Endodermal cell (in vitro differentiated cells): Measurements from ENCODE around the gene AP5S1. TPM values are rescaled to one million over a fixed set of nuclear protein-coding genes. Genes with fewer than 3 reads are reported as not detected.
"Not testable (repeated sequence)": the region's sequence is repeated elsewhere in the genome, so short reads cannot be mapped to it uniquely, and the experiment has no call there.

Experiments used
- DNase-seq: peaks from one replicate; pipeline ENCODE4 v3.0.0-alpha.2; 2017
- H3K27ac ChIP-seq: 2 replicates; pipeline ENCODE4 v1.5.1; 2013; ENCODE audit warnings: mild to moderate bottlenecking, low read depth, low read length, moderate library complexity
- H3K27me3 ChIP-seq: 2 replicates; pipeline ENCODE4 v1.6.1; 2013; ENCODE audit warnings: mild to moderate bottlenecking, low read length, moderate library complexity; ENCODE audit not compliant: insufficient read depth, control insufficient read depth, poor library complexity, severe bottlenecking
- H3K36me3 ChIP-seq: 2 replicates; pipeline ENCODE4 v1.7.0; 2013; ENCODE audit warnings: mild to moderate bottlenecking, low read length, moderate library complexity; ENCODE audit not compliant: control insufficient read depth, insufficient read depth
- H3K4me1 ChIP-seq: one replicate; pipeline ENCODE4 v1.7.0; 2013; ENCODE audit warnings: low read length; ENCODE audit not compliant: control insufficient read depth, insufficient read depth
- H3K4me3 ChIP-seq: 2 replicates; pipeline ENCODE4 v1.5.1; 2013; ENCODE audit warnings: mild to moderate bottlenecking, low read length, moderate library complexity
- H3K9ac ChIP-seq: 2 replicates; pipeline ENCODE4 v1.6.1; 2013; ENCODE audit warnings: mild to moderate bottlenecking, low read length, moderate library complexity; ENCODE audit not compliant: poor library complexity, severe bottlenecking; ENCODE audit errors: extremely low read depth
- H3K9me3 ChIP-seq: 2 replicates; pipeline ENCODE4 v1.6.1; 2013; ENCODE audit warnings: mild to moderate bottlenecking, low read length, moderate library complexity; ENCODE audit not compliant: control insufficient read depth
- H3K27ac Mint-ChIP-seq: 2 replicates; pipeline ENCODE4 v1.8.0; 2020; ENCODE audit warnings: mixed read lengths
- H3K27me3 Mint-ChIP-seq: 2 replicates; pipeline ENCODE4 v1.8.0; 2021; ENCODE audit warnings: mild to moderate bottlenecking, mixed read lengths; ENCODE audit not compliant: insufficient read depth
- H3K36me3 Mint-ChIP-seq: 2 replicates; pipeline ENCODE4 v1.8.0; 2020; ENCODE audit warnings: low read depth, mixed read lengths
- H3K4me1 Mint-ChIP-seq: 2 replicates; pipeline ENCODE4 v1.8.0; 2020; ENCODE audit warnings: mixed read lengths
- H3K4me3 Mint-ChIP-seq: 2 replicates; pipeline ENCODE4 v1.8.0; 2020; ENCODE audit warnings: mild to moderate bottlenecking, moderate library complexity, mixed read lengths
- H3K9me3 Mint-ChIP-seq: 2 replicates; pipeline ENCODE4 v1.8.0; 2020; ENCODE audit warnings: mild to moderate bottlenecking, mixed read lengths
- CTCF ChIP-seq: fragments of 200-600 bp; sonication (generic); conservative IDR thresholded peaks from 2 replicates; pipeline ENCODE4 v1.5.0; 2021; ENCODE audit warnings: antibody characterized with exemption, mild to moderate bottlenecking
- WGBS, 2 experiments: methylation state at CpG; one replicate each; pipeline versions ENCODE4 v1.1.5 to v1.1.7; 2013; ENCODE audit warnings: missing lambda C conversion rate in 2 of 2, mixed read lengths in 1 of 2; ENCODE audit not compliant: insufficient coverage in 1 of 2, insufficient read length in 1 of 2; 5-methylcytosine and 5-hydroxymethylcytosine counted together
- total RNA-seq, 2 donors: library from RNA; stranded (reverse); fragmentation: NEBNext Ultra II Directional in 1 of 2; extraction: Animal tissue kit (Norgen Biotek cat#: 25700) in 1 of 2; gene quantifications; 2 replicates in 1 of 2; 3 replicates in 1 of 2; pipeline ENCODE4 v1.2.1, GENCODE V29; 2021

Gene AP5S1
- total RNA-seq, 2 donors from 2014 or later, result 5.1 to 6.1 TPM

DNA sequence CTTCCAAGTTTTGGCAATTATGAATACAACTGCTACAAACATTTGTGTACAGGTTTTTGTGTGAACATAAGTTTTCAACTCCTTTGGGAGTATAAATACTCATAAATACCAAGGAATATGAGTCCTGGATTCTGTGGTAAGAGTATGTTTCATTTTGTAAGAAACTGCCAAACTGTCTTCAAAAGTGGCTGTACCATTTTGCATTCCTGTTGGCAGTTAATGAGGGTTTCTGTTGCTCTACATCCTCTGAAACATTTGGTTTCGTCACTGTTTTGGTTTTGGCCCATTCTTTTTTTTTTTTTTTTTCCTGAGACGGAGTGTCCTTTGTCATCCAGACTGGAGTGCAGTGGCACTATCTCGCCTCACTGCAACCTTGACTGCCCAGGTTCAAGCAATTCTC is 8.5 kb downstream of the AP5S1 start:
- no peaks in the 10 kb centered on the region for H3K9me3 Mint-ChIP-seq
- no peak overlapping the region for H3K27ac ChIP-seq
- peaks cover 5% of the 10 kb centered on the region for H3K36me3 ChIP-seq
- peaks cover 3% of the 10 kb centered on the region for H3K4me1 Mint-ChIP-seq
- H3K27ac Mint-ChIP-seq, result no peak overlapping the region
- no peak overlapping the region for H3K4me3 ChIP-seq
- no peak overlapping the region for H3K4me3 Mint-ChIP-seq
- no peaks in the 10 kb centered on the region for H3K27me3 ChIP-seq
- no peak for DNase-seq
- TF ChIP-seq CTCF, result no peak
- no peaks in the 10 kb centered on the region for H3K9me3 ChIP-seq
- 77 to 90% methylated on average over 3 of the region's 3 CpGs for WGBS, 2 experiments
- H3K9ac ChIP-seq, result no peak overlapping the region
- no peaks in the 10 kb centered on the region for H3K4me1 ChIP-seq
- H3K27me3 Mint-ChIP-seq, result no peaks in the 10 kb centered on the region
- H3K36me3 Mint-ChIP-seq, result peaks cover 15% of the 10 kb centered on the region

GRCh38 chr20:3829891-3830290 is 9.5 kb downstream of the AP5S1 start:
- not testable (repeated sequence) for DNase-seq, H3K9me3 Mint-ChIP-seq, H3K27ac Mint-ChIP-seq, H3K9ac ChIP-seq, H3K4me3 Mint-ChIP-seq, H3K4me1 Mint-ChIP-seq, H3K27me3 Mint-ChIP-seq, H3K4me3 ChIP-seq, H3K4me1 ChIP-seq, H3K9me3 ChIP-seq, H3K27me3 ChIP-seq, H3K36me3 ChIP-seq, H3K27ac ChIP-seq
- WGBS, 2 experiments, result 90 to 100% methylated on average over 2 to 5 of the region's 5 CpGs
- peaks cover 15% of the 10 kb centered on the region for H3K36me3 Mint-ChIP-seq

DNA sequence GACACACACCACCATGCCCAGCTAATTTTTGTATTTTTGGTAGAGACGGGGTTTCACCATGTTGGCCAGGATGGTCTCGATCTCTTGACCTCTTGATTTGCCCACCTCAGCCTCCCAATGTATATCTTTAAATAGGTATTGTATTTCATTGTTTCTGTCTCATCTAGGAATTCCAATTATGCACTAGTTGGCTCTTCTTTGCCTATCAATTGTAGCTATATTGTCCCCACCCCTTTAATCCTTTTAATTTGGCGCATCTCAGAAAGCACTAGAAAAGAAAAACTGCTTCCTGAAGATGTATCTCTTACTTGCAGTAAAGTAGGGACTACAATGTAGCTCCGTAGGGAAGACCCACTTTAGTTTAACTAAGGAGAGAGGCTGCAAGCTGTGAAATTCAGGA is 15.8 kb downstream of the AP5S1 start:
- Histone ChIP-seq H3K4me1 (peaks cover 8% of the 10 kb centered on the region), H3K27ac (no peak overlapping the region), H3K9me3 (no peaks in the 10 kb centered on the region), H3K9ac (no peak overlapping the region), H3K4me3 (no peak overlapping the region), H3K36me3 (no peaks in the 10 kb centered on the region), H3K27me3 (no peaks in the 10 kb centered on the region)
- no peaks in the 10 kb centered on the region for H3K27me3 Mint-ChIP-seq
- peaks cover 7% of the 10 kb centered on the region for H3K36me3 Mint-ChIP-seq
- TF ChIP-seq CTCF, result no peak
- WGBS, 2 experiments, result 95% methylated on average over 2 to 4 of the region's 4 CpGs
- no peak overlapping the region for H3K4me3 Mint-ChIP-seq
- no peaks in the 10 kb centered on the region for H3K9me3 Mint-ChIP-seq
- peaks cover 6% of the 10 kb centered on the region for H3K4me1 Mint-ChIP-seq
- no peak overlapping the region for H3K27ac Mint-ChIP-seq
- DNase-seq, result no peak

- WGBS, 2 experiments, result 67 to 100% methylated on average over 1 to 2 of the region's 3 CpGs
- Histone ChIP-seq H3K27ac (no peak overlapping the region), H3K4me1 (peaks cover 11% of the 10 kb centered on the region), H3K27me3 (no peaks in the 10 kb centered on the region), H3K4me3 (no peak overlapping the region), H3K9ac (no peak overlapping the region), H3K9me3 (no peaks in the 10 kb centered on the region), H3K36me3 (no peaks in the 10 kb centered on the region)
- TF ChIP-seq CTCF, result no peak
- Mint-ChIP-seq H3K9me3 (no peaks in the 10 kb centered on the region), H3K36me3 (peaks cover 7% of the 10 kb centered on the region), H3K4me1 (peaks cover 13% of the 10 kb centered on the region), H3K27ac (peak overlapping the region; percentile 1), H3K4me3 (no peak overlapping the region), H3K27me3 (no peaks in the 10 kb centered on the region)
- DNase-seq, result no peak
Measured at GRCh38 chr20:3839328-3839727, 19.0 kb downstream of the AP5S1 start.

GRCh38 chr20:3840201-3840600 is 19.9 kb downstream of the AP5S1 start:
- H3K4me3 Mint-ChIP-seq, H3K27me3 Mint-ChIP-seq, H3K27me3 ChIP-seq, H3K4me3 ChIP-seq, H3K9ac ChIP-seq, H3K9me3 Mint-ChIP-seq, DNase-seq, H3K9me3 ChIP-seq, H3K27ac ChIP-seq, H3K27ac Mint-ChIP-seq, H3K36me3 Mint-ChIP-seq, H3K36me3 ChIP-seq: not testable (repeated sequence)
- 91 to 96% methylated on average over 5 to 7 of the region's 7 CpGs for WGBS, 2 experiments
- H3K4me1 ChIP-seq, result peaks cover 11% of the 10 kb centered on the region
- H3K4me1 Mint-ChIP-seq, result peaks cover 13% of the 10 kb centered on the region
